HepG2 (cell line): ENCODE data around the gene LRRC28. TPM values are rescaled to one million over a fixed set of nuclear protein-coding genes. Genes with fewer than 3 reads are reported as not detected.

ENCODE experiments used
- AKNA ChIP-seq: sonication (generic); formaldehyde crosslinking; IDR thresholded peaks from 2 replicates; pipeline ENCODE4 v1.4.0; 2020; ENCODE audit warnings: missing genetic modification reagents, borderline replicate concordance
- ARID2 ChIP-seq: sonication (generic); formaldehyde crosslinking; IDR thresholded peaks from 2 replicates; pipeline ENCODE4 v1.8.1; 2022; ENCODE audit warnings: mild to moderate bottlenecking, missing genetic modification reagents, borderline replicate concordance
- DR1 ChIP-seq: sonication (generic); formaldehyde crosslinking; IDR thresholded peaks from 2 replicates; pipeline ENCODE4 v1.8.0; 2021; ENCODE audit warnings: mild to moderate bottlenecking, missing genetic modification reagents, inconsistent platforms
- GMEB1 ChIP-seq: sonication (generic); formaldehyde crosslinking; IDR thresholded peaks from 2 replicates; pipeline ENCODE4 v1.5.1; 2020; ENCODE audit warnings: missing genetic modification reagents, mild to moderate bottlenecking, borderline replicate concordance
- MIER2 ChIP-seq: IDR thresholded peaks from 2 replicates; pipeline ENCODE4 v1.6.1; 2016; ENCODE audit warnings: missing biosample characterization, missing genetic modification reagents
- NR2F1 ChIP-seq, 2 experiments: fragments of 450-650 bp in 1 of 2; formaldehyde crosslinking in 1 of 2; IDR thresholded peaks; 2 replicates each; pipeline versions ENCODE4 v1.5.0 to v1.6.1; 2016 to 2020; ENCODE audit warnings: mild to moderate bottlenecking in 1 of 2, missing compliant biosample characterization in 1 of 2, missing genetic modification reagents in 1 of 2, moderate library complexity in 1 of 2
- SMARCC2 ChIP-seq: fragments of 450-650 bp; IDR thresholded peaks from 2 replicates; pipeline ENCODE4 v1.6.1; 2017; ENCODE audit warnings: antibody characterized with exemption, mild to moderate bottlenecking
- SMARCE1 ChIP-seq: fragments of 450-650 bp; IDR thresholded peaks from 2 replicates; pipeline ENCODE4 v1.6.1; 2017; ENCODE audit warnings: borderline replicate concordance
- ZFP37 ChIP-seq: sonication (generic); formaldehyde crosslinking; IDR thresholded peaks from 2 replicates; pipeline ENCODE4 v1.4.0; 2020; ENCODE audit warnings: missing genetic modification reagents, borderline replicate concordance
- ZFYVE20 ChIP-seq: sonication (generic); formaldehyde crosslinking; IDR thresholded peaks from 2 replicates; pipeline ENCODE4 v1.8.0; 2023; ENCODE audit warnings: low read depth, mild to moderate bottlenecking, moderate library complexity, missing genetic modification reagents, borderline replicate concordance
- ZSCAN12 ChIP-seq: sonication (generic); formaldehyde crosslinking; IDR thresholded peaks from 2 replicates; pipeline ENCODE4 v1.9.0; 2021; ENCODE audit warnings: mild to moderate bottlenecking, missing genetic modification reagents
- polyA plus RNA-seq, 8 experiments: library from polyadenylated mRNA; depleted of rRNA in 3 of 8; stranded (reverse) in 7 of 8; unstranded in 1 of 8; fragments of >200 nt; fragmentation: Illumina TruSeq in 4 of 8; extraction: Trizol in 4 of 8; gene quantifications; 2 replicates each; pipeline versions ENCODE4 v1.2.1 to v1.2.3, GENCODE V29; 2011 to 2016; ENCODE audit warnings: low read depth in 4 of 8, missing spikeins in 1 of 8, mixed read lengths in 1 of 8; ENCODE audit not compliant: insufficient read depth in 1 of 8
- total RNA-seq, 5 experiments: library from RNA; depleted of rRNA; stranded (reverse); fragments of >200 nt; fragmentation: Illumina TruSeq; extraction: Trizol; gene quantifications; 2 replicates each; pipeline ENCODE4 v1.2.3, GENCODE V29; 2016; ENCODE audit warnings: low read depth in 1 of 5

LRRC28 gene
- total and polyA plus RNA-seq, 2 of the 13 experiments (the other 11 are each of a cell fraction or from before 2014, with no cell fraction given): 17.5 to 21.3 TPM

GRCh38 chr15:99435113-99435695 is 183.9 kb downstream of the LRRC28 start (continued):
- TF ChIP-seq ZFYVE20 (CRISPR knock-in tag): no peak
- no peak for TF ChIP-seq SMARCE1
- TF ChIP-seq NR2F1 (CRISPR knock-in tag; IDR thresholded peaks at IDR 0.05): no peak
- no peak for TF ChIP-seq GMEB1 (CRISPR knock-in tag)
- TF ChIP-seq ZFP37 (CRISPR knock-in tag): no peak
- TF ChIP-seq DR1 (CRISPR knock-in tag): no peak
- no peak for TF ChIP-seq MIER2 (CRISPR knock-in tag)
- no peak for TF ChIP-seq ZSCAN12
- TF ChIP-seq ARID2 (CRISPR knock-in tag): no peak
- TF ChIP-seq SMARCC2: no peak
- TF ChIP-seq AKNA: no peak
